Spleen (tissue), 7 donors: ENCODE data around the gene MAN1C1.

Experiments used
- CTCF ChIP-seq, 11 experiments: fragments of 200-600 bp in 7 of 11; fragments of 450-650 bp in 4 of 11; sonication (generic) in 4 of 11; IDR thresholded peaks in 8 of 11; conservative IDR thresholded peaks in 3 of 11; 1 replicate in 7 of 11; 2 replicates in 4 of 11; pipeline versions ENCODE4 v1.4.0 to v1.8.0; 2016 to 2021; ENCODE audit warnings: antibody characterized with exemption in 11 of 11, inconsistent platforms in 4 of 11, mild to moderate bottlenecking in 1 of 11
- POLR2AphosphoS5 ChIP-seq, 3 donors: sonication (generic); formaldehyde crosslinking; IDR thresholded peaks; one replicate each; pipeline ENCODE4 v1.5.1; 2017; ENCODE audit warnings: antibody characterized with exemption in 3 of 3
- donor health status: DM: no; HTN: no; CAD: no; lungs with moderate emphysema.
- donor health status: DM: no; HTN: no; CAD: no.
- donor health status: DM: no; HTN: no; CAD: no.

GRCh38 chr1:25727635-25728286, 111.2 kb downstream of the MAN1C1 start:
- TF ChIP-seq CTCF (IDR thresholded peaks at IDR 0.05 in 8 of 11, conservative IDR thresholded peaks at IDR 0.05 in 3 of 11) = no peak
- TF ChIP-seq POLR2AphosphoS5 (IDR thresholded peaks at IDR 0.05) = peak in 1 of 3 donors; percentile 30
